ENCODE data around the gene SLC38A5. TPM values are rescaled to one million over a fixed set of nuclear protein-coding genes. Genes with fewer than 3 reads are reported as not detected.
A peak's percentile ranks its signal among the peaks of the same experiment; 100 is the strongest.
"Not testable (repeated sequence)": the region's sequence is repeated elsewhere in the genome, so short reads cannot be mapped to it uniquely, and the experiment has no call there.

Gene SLC38A5
- 2.2 TPM for total RNA-seq
- long read RNA-seq, partial matches to known transcripts, result 0 of 1 reads
- long read RNA-seq, other reads (novel, unspliced or antisense), result 0 of 1 reads

GRCh38 chrX:48470110-48470832 lies at the start of gene SLC38A5:
Gene SLC38A5 (minus strand): TSS chrX:48470260. CDS start chrX:48467924, 2,336 bp downstream.
- intact Hi-C loops (cut with DNase I), result loop anchor here (10.0 kb wide), 2 partner anchors 385 to 635 kb away; partner anchors contain the start of gene ZNF81

GRCh38 chrX:48519481-48519880 lies 49.4 kb upstream of the SLC38A5 start:
- intact Hi-C loops (cut with DNase I); DNase-seq (ENCODE audit: low spot score): not testable (repeated sequence)

More at GRCh38 chrX:48470110-48470832, at the start of gene SLC38A5:
- DNase-seq (ENCODE audit: low spot score), result no peak

- no peak for DNase-seq (ENCODE audit: low spot score)
- intact Hi-C loops (cut with DNase I), result no loop called here
Measured at GRCh38 chrX:48516987-48517386, 46.9 kb upstream of the SLC38A5 start.

- DNase-seq (ENCODE audit: low spot score), result no peak
- intact Hi-C loops (cut with DNase I), result no loop called here
Measured at GRCh38 chrX:48516285-48516684, 46.2 kb upstream of the SLC38A5 start.

- intact Hi-C loops (cut with DNase I), result no loop called here
- DNase-seq (ENCODE audit: low spot score), result no peak
Measured at GRCh38 chrX:48515842-48516241, 45.8 kb upstream of the SLC38A5 start.

GRCh38 chrX:48514868-48515460 lies 44.9 kb upstream of the SLC38A5 start:
- intact Hi-C loops (cut with DNase I), result no loop called here
- no peak for DNase-seq (ENCODE audit: low spot score)

- DNase-seq (ENCODE audit: low spot score), result no peak
- intact Hi-C loops (cut with DNase I), result no loop called here
Measured at GRCh38 chrX:48514126-48514806, 44.2 kb upstream of the SLC38A5 start.

GRCh38 chrX:48513670-48514069 lies 43.6 kb upstream of the SLC38A5 start:
- DNase-seq (ENCODE audit: low spot score), result no peak
- intact Hi-C loops (cut with DNase I), result no loop called here

- DNase-seq (ENCODE audit: low spot score), result no peak
- intact Hi-C loops (cut with DNase I), result no loop called here
Measured at GRCh38 chrX:48512371-48512935, 42.4 kb upstream of the SLC38A5 start.

GRCh38 chrX:48511560-48511959 lies 41.5 kb upstream of the SLC38A5 start:
- no peak for DNase-seq (ENCODE audit: low spot score)
- intact Hi-C loops (cut with DNase I), result no loop called here

- intact Hi-C loops (cut with DNase I), result no loop called here
- no peak for DNase-seq (ENCODE audit: low spot score)
Measured at GRCh38 chrX:48509619-48510018, 39.6 kb upstream of the SLC38A5 start.

- DNase-seq (ENCODE audit: low spot score), result peak; percentile 59
- intact Hi-C loops (cut with DNase I), result no loop called here
Measured at GRCh38 chrX:48509245-48509590, 39.2 kb upstream of the SLC38A5 start.

- intact Hi-C loops (cut with DNase I), result no loop called here
- peak; percentile 92 for DNase-seq (ENCODE audit: low spot score)
Measured at GRCh38 chrX:48508400-48509244, 38.6 kb upstream of the SLC38A5 start, which contains the start of gene PORCN. Gene PORCN (plus strand): TSS chrX:48508992. CDS start chrX:48509821, 829 bp downstream.

- intact Hi-C loops (cut with DNase I), result no loop called here
Measured at GRCh38 chrX:48507246-48507645, 37.2 kb upstream of the SLC38A5 start.

GRCh38 chrX:48505481-48505880 lies 35.4 kb upstream of the SLC38A5 start:
- intact Hi-C loops (cut with DNase I), result no loop called here
- DNase-seq (ENCODE audit: low spot score), result no peak

More at GRCh38 chrX:48507246-48507645, 37.2 kb upstream of the SLC38A5 start:
- DNase-seq (ENCODE audit: low spot score), result no peak

GRCh38 chrX:48504261-48504660 lies 34.2 kb upstream of the SLC38A5 start:
- intact Hi-C loops (cut with DNase I), result no loop called here
- DNase-seq (ENCODE audit: low spot score), result no peak

GRCh38 chrX:48498374-48498809 lies 28.3 kb upstream of the SLC38A5 start:
- intact Hi-C loops (cut with DNase I), result no loop called here

GRCh38 chrX:48497871-48498270 lies 27.8 kb upstream of the SLC38A5 start:
- intact Hi-C loops (cut with DNase I), result no loop called here
- no peak for DNase-seq (ENCODE audit: low spot score)

More at GRCh38 chrX:48498374-48498809, 28.3 kb upstream of the SLC38A5 start:
- DNase-seq (ENCODE audit: low spot score), result no peak

GRCh38 chrX:48496660-48497059 lies 26.6 kb upstream of the SLC38A5 start:
- intact Hi-C loops (cut with DNase I), result no loop called here
- peak; percentile 63 for DNase-seq (ENCODE audit: low spot score)
